ENCODE measurements around the gene MMRN1. TPM values are rescaled to one million over a fixed set of nuclear protein-coding genes. Genes with fewer than 3 reads are reported as not detected.

Gene MMRN1
- total RNA-seq, 4 donors from 2014 or later: 0.80 to 58.0 (median 14.8) TPM

GRCh38 chr4:89909889-89910288 lies 15.2 kb downstream of the MMRN1 start:
- no peak overlapping the region for H3K4me3 ChIP-seq
- no peaks in the 10 kb centered on the region for H3K9me3 ChIP-seq
- no peaks in the 10 kb centered on the region for H3K27me3 ChIP-seq
- no peak overlapping the region for H3K27ac ChIP-seq
- WGBS, 2 donors: 67 to 94% methylated on average over 1 of the region's 1 CpG
- H3K36me3 ChIP-seq: no peaks in the 10 kb centered on the region
- TF ChIP-seq, protein P1, sequence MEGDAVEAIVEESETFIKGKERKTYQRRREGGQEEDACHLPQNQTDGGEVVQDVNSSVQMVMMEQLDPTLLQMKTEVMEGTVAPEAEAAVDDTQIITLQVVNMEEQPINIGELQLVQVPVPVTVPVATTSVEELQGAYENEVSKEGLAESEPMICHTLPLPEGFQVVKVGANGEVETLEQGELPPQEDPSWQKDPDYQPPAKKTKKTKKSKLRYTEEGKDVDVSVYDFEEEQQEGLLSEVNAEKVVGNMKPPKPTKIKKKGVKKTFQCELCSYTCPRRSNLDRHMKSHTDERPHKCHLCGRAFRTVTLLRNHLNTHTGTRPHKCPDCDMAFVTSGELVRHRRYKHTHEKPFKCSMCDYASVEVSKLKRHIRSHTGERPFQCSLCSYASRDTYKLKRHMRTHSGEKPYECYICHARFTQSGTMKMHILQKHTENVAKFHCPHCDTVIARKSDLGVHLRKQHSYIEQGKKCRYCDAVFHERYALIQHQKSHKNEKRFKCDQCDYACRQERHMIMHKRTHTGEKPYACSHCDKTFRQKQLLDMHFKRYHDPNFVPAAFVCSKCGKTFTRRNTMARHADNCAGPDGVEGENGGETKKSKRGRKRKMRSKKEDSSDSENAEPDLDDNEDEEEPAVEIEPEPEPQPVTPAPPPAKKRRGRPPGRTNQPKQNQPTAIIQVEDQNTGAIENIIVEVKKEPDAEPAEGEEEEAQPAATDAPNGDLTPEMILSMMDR (IDR thresholded peaks at IDR 0.05): no peak
- no peak for TF ChIP-seq POLR2A (IDR thresholded peaks at IDR 0.05)
- no peak for DNase-seq
- H3K4me1 ChIP-seq: no peaks in the 10 kb centered on the region
- intact Hi-C loops (cut with DNase I): loop anchor here (10.0 kb wide), 1 partner anchor 685 kb away; no protein-coding TSS in a partner anchor

- intact Hi-C loops (cut with DNase I): no loop called here
- Histone ChIP-seq H3K9me3 (no peaks in the 10 kb centered on the region), H3K4me3 (no peak overlapping the region), H3K27ac (no peak overlapping the region), H3K4me1 (no peaks in the 10 kb centered on the region), H3K27me3 (no peaks in the 10 kb centered on the region), H3K36me3 (no peaks in the 10 kb centered on the region)
- WGBS, 2 donors: 75 to 81% methylated on average over 1 of the region's 1 CpG
- no peak for DNase-seq
- no peak for TF ChIP-seq POLR2A (IDR thresholded peaks at IDR 0.05)
- TF ChIP-seq, protein P1 (IDR thresholded peaks at IDR 0.05): no peak
These were observed 19.0 kb downstream of the MMRN1 start for GRCh38 chr4:89913623-89914022.

GRCh38 chr4:89914609-89915550 lies 20.2 kb downstream of the MMRN1 start:
- no peaks in the 10 kb centered on the region for H3K36me3 ChIP-seq
- 16 to 46% methylated on average over 1 of the region's 1 CpG for WGBS, 2 donors
- H3K27ac ChIP-seq: no peak overlapping the region
- no peak overlapping the region for H3K4me3 ChIP-seq
- TF ChIP-seq, protein P1 (IDR thresholded peaks at IDR 0.05): no peak
- no peak for TF ChIP-seq POLR2A (IDR thresholded peaks at IDR 0.05)
- intact Hi-C loops (cut with DNase I): no loop called here
- no peaks in the 10 kb centered on the region for H3K4me1 ChIP-seq
- no peak for DNase-seq
- H3K9me3 ChIP-seq: no peaks in the 10 kb centered on the region
- no peaks in the 10 kb centered on the region for H3K27me3 ChIP-seq

DNA sequence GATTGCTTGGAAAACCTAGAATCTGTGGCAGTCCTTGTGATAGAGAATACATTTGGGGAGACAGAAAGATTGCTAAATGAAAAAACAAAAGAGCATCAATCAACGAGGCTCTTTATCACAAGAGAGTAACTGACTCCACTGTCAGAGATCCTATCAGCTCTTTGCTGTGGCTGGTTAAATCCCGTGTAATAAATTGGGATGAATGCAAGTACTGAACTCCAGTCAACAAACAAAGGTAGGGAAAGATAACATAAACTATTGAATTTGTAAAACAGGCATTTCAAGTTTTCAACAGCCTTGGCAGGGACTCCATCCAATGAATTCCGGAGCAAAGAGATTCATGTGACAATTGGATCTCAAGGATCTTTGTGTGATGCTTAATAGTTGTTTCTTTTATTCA lies 21.3 kb downstream of the MMRN1 start:
- peaks cover 0 to 3% (median 0%) of the 10 kb centered on the region in 4 donors for H3K27me3 ChIP-seq
- H3K4me3 ChIP-seq: no peak overlapping the region
- no peaks in the 10 kb centered on the region for H3K36me3 ChIP-seq
- TF ChIP-seq, protein P1 (IDR thresholded peaks at IDR 0.05): no peak
- TF ChIP-seq POLR2A (IDR thresholded peaks at IDR 0.05): no peak
- H3K4me1 ChIP-seq: no peaks in the 10 kb centered on the region
- H3K9me3 ChIP-seq: no peaks in the 10 kb centered on the region
- 20 to 25% methylated on average over 3 of the region's 3 CpGs for WGBS, 2 donors
- no peak overlapping the region for H3K27ac ChIP-seq
- no peak for DNase-seq
- intact Hi-C loops (cut with DNase I): no loop called here

DNA sequence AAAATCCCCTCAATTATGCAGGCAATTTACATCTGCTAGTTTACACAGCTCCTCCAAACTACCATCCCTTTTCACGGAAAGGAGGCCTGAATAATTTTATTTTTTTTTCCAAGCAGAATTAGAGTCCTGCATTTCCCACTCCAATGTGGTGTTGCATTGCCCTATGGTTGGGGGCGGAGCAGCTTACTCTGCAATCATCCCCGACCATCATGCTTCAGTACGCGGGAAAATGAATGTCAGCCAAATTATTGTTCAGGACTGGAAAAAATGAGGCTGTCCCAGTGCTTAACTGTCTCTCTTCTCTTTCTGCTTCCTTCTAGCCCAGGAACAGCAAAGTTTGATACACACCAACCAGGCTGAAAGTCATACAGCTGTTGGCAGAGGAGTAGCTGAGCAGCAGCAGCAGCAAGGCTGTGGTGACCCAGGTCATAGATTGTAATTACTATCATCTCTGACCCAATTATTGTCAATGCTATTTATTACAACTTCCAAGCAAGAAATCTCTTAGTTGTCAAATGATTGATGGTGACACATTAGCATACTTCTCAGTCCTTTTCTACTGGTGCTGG lies 28.3 kb downstream of the MMRN1 start:
- TF ChIP-seq, protein P1 (IDR thresholded peaks at IDR 0.05): no peak
- TF ChIP-seq POLR2A (IDR thresholded peaks at IDR 0.05): no peak
- H3K36me3 ChIP-seq: no peaks in the 10 kb centered on the region
- WGBS, 2 donors: 65 to 71% methylated on average over 5 of the region's 5 CpGs
- no peak overlapping the region for H3K27ac ChIP-seq
- no peaks in the 10 kb centered on the region for H3K4me1 ChIP-seq
- DNase-seq: no peak
- peaks cover 0 to 3% (median 0%) of the 10 kb centered on the region in 4 donors for H3K27me3 ChIP-seq
- no peaks in the 10 kb centered on the region for H3K9me3 ChIP-seq
- no peak overlapping the region for H3K4me3 ChIP-seq
- intact Hi-C loops (cut with DNase I): no loop called here

Data from esophagus squamous epithelium (tissue), 5 donors.